ENCODE data around the gene IFI35. TPM values are rescaled to one million over a fixed set of nuclear protein-coding genes. Genes with fewer than 3 reads are reported as not detected.
"Not testable (repeated sequence)": the region's sequence is repeated elsewhere in the genome, so short reads cannot be mapped to it uniquely, and the experiment has no call there.

Gene IFI35
- total RNA-seq, 3 donors from 2014 or later: 16.2 to 42.3 (median 31.0) TPM

DNA sequence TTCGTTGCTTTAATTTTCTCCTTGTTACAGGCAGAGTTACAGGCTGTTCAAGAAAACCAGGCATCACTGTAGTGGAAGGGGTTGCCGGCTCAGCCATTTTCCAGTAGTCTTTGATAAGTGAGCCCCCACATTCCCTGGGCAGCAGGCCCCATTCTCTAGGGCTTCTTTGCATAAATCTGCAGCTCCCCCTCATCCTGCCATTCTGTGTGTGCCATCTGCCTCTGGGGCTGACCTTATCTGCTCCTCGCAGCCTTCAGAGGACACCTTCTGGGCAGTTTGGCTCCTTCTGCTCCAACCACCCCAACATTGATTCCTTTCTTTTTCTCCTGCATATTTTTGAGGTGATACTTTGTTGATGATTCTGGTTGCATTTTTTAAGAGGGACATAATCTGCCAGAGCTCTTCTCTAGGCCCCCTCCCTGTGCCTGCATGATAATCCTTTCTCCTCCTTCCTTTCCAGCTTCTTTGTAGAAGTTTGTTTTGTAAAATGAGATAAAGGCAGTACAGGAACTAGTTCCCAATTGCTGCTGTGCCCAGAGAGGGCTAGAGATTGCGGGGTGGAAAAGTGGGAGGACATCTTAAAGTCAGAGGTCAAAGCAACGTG lies 35.5 kb downstream of the IFI35 start:
- no peak for DNase-seq (ENCODE audit: low spot score in 2 of 2)
- Histone ChIP-seq H3K36me3 (no peaks in the 10 kb centered on the region), H3K27me3 (no peaks in the 10 kb centered on the region), H3K9me3 (no peaks in the 10 kb centered on the region), H3K27ac (no peak overlapping the region), H3K4me1 (no peaks in the 10 kb centered on the region), H3K4me3 (no peak overlapping the region)
- intact Hi-C loops (cut with DNase I; ENCODE audit: low total_unique reads): no loop called here
- TF ChIP-seq POLR2AphosphoS5 (IDR thresholded peaks at IDR 0.05): no peak
- TF ChIP-seq POLR2A (IDR thresholded peaks at IDR 0.05): no peak
- TF ChIP-seq, protein P1, sequence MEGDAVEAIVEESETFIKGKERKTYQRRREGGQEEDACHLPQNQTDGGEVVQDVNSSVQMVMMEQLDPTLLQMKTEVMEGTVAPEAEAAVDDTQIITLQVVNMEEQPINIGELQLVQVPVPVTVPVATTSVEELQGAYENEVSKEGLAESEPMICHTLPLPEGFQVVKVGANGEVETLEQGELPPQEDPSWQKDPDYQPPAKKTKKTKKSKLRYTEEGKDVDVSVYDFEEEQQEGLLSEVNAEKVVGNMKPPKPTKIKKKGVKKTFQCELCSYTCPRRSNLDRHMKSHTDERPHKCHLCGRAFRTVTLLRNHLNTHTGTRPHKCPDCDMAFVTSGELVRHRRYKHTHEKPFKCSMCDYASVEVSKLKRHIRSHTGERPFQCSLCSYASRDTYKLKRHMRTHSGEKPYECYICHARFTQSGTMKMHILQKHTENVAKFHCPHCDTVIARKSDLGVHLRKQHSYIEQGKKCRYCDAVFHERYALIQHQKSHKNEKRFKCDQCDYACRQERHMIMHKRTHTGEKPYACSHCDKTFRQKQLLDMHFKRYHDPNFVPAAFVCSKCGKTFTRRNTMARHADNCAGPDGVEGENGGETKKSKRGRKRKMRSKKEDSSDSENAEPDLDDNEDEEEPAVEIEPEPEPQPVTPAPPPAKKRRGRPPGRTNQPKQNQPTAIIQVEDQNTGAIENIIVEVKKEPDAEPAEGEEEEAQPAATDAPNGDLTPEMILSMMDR (IDR thresholded peaks at IDR 0.05): no peak

DNA sequence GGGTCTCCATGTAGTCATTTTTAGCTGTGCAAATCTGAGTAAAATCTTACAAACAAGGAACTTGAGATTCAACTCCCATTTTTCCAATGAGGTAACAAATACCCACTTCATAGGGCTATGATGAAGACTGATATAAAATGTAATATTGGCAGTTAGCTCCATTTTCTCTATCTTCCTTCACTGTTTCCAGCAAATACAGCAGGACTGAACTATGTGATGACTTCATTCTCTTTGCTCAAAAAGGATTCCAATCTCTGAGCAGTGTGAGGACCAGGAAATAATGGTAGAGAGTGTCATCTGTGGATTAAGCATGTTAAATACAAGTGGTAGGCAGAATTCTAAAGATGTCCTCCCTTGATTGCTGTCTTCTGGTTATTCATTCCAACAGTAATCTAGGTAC lies 36.7 kb downstream of the IFI35 start:
- Histone ChIP-seq H3K27ac (no peak overlapping the region), H3K27me3 (no peaks in the 10 kb centered on the region), H3K36me3 (no peaks in the 10 kb centered on the region), H3K4me3 (no peak overlapping the region), H3K4me1 (no peaks in the 10 kb centered on the region), H3K9me3 (no peaks in the 10 kb centered on the region)
- intact Hi-C loops (cut with DNase I; ENCODE audit: low total_unique reads): no loop called here
- TF ChIP-seq, protein P1 (IDR thresholded peaks at IDR 0.05): no peak
- no peak for TF ChIP-seq POLR2AphosphoS5 (IDR thresholded peaks at IDR 0.05)
- TF ChIP-seq POLR2A (IDR thresholded peaks at IDR 0.05): no peak
- DNase-seq (ENCODE audit: low spot score in 2 of 2): no peak

DNA sequence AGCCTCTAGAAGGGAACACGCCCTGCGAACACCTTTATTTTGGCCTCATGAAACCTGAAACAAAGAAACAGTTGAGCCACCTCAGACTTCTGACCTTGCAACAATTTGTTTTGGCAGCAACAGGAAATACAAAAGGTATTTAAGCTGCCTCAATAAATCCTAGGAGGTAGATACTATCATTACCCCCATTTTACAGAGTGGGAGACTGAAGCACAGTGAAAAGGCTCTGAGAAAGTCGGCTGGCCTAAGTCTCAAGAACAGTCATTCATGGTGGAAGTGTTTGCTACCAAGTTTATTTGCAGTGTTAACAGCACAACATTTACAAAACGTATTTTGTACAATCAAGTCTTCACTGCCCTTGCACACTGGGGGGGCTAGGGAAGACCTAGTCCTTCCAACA lies 37.4 kb downstream of the IFI35 start:
- intact Hi-C loops (cut with DNase I; ENCODE audit: low total_unique reads): no loop called here
- Histone ChIP-seq H3K9me3 (no peaks in the 10 kb centered on the region), H3K36me3 (no peaks in the 10 kb centered on the region), H3K4me1 (no peaks in the 10 kb centered on the region), H3K27me3 (no peaks in the 10 kb centered on the region), H3K4me3 (no peak overlapping the region), H3K27ac (no peak overlapping the region)
- DNase-seq (ENCODE audit: low spot score in 2 of 2): no peak
- TF ChIP-seq POLR2A (IDR thresholded peaks at IDR 0.05) (no peak), POLR2AphosphoS5 (IDR thresholded peaks at IDR 0.05) (no peak)
- TF ChIP-seq, protein P1 (IDR thresholded peaks at IDR 0.05): no peak

DNA sequence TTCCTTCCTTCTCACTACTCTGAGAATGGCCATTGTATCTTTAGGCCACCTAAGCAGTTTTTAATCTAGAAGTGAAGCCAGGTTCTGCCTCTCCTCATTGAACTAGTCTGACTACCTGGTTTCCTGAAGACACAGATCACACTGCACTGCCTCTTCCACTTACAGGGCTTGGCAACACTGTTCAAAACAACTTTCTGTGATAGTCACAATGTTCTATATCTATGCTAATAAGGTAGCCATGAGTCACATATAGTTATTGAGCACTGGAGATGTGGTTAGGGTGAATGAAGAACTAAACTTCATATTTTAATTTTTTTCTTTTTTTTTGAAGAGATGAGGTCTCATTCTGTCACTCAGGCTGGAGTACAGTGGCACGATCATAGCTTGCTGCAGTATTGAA lies 45.4 kb downstream of the IFI35 start:
- Histone ChIP-seq H3K4me1 (no peaks in the 10 kb centered on the region), H3K4me3 (no peak overlapping the region), H3K9me3 (no peaks in the 10 kb centered on the region), H3K36me3 (no peaks in the 10 kb centered on the region), H3K27ac (no peak overlapping the region), H3K27me3 (no peaks in the 10 kb centered on the region)
- no peak for DNase-seq (ENCODE audit: low spot score in 2 of 2)
- intact Hi-C loops (cut with DNase I; ENCODE audit: low total_unique reads): no loop called here
- TF ChIP-seq POLR2A (IDR thresholded peaks at IDR 0.05) (no peak), POLR2AphosphoS5 (IDR thresholded peaks at IDR 0.05) (no peak)
- TF ChIP-seq, protein P1 (IDR thresholded peaks at IDR 0.05): no peak

DNA sequence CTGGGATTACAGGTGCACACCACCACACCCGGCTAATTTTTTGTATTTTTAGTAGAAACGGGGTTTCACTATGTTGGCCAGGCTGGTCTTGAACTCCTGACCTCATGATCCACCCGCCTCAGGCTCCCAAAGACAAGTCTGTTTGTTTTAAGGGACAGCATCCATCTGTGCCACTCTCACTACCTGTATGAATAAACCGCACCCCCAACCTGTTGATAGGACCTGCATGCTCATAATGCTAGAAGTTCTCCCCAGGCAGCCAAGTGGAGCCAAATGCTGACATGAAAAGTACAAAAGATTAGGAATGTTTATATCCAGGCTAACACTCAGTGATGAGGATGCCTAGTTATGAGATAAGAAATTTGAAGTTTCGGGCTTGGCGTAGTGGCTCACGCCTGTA lies 46.4 kb downstream of the IFI35 start:
- H3K27me3 ChIP-seq; H3K9me3 ChIP-seq; H3K36me3 ChIP-seq; H3K4me3 ChIP-seq; DNase-seq (ENCODE audit: low spot score in 2 of 2); intact Hi-C loops (cut with DNase I; ENCODE audit: low total_unique reads); H3K4me1 ChIP-seq; H3K27ac ChIP-seq: not testable (repeated sequence)

DNA sequence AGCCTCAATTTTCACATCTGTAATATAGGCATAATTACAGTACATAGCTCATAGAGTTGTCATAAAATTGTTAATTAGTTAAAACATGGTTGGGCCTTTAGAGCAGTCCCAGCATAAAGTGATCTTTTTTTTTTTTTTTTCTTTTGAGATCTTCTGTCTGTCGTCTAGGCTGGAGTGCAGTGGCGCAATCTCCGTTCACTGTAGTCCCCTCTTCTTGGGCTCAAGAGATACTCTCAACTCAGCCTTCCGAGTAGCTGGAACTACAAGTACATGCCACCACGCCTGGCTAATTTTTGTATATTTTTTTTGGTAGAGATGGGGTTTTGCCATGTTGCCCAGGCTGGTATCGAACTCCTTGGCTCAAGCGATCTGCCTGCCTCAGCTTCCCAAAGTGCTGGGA lies 49.5 kb downstream of the IFI35 start:
- no peak overlapping the region for H3K4me3 ChIP-seq
- H3K36me3 ChIP-seq: no peaks in the 10 kb centered on the region
- intact Hi-C loops (cut with DNase I; ENCODE audit: low total_unique reads): no loop called here
- H3K4me1 ChIP-seq: no peaks in the 10 kb centered on the region
- H3K27ac ChIP-seq: no peak overlapping the region
- H3K27me3 ChIP-seq: no peaks in the 10 kb centered on the region
- DNase-seq (ENCODE audit: low spot score in 2 of 2): no peak
- H3K9me3 ChIP-seq: no peaks in the 10 kb centered on the region
- TF ChIP-seq POLR2AphosphoS5 (IDR thresholded peaks at IDR 0.05) (no peak), POLR2A (IDR thresholded peaks at IDR 0.05) (no peak)
- TF ChIP-seq, protein P1 (IDR thresholded peaks at IDR 0.05): no peak
